WTC11 (cell line): Measurements from ENCODE around the gene AKR1B15. TPM values are rescaled to one million over a fixed set of nuclear protein-coding genes. Genes with fewer than 3 reads are reported as not detected.

Experiments used
- ATAC-seq: fragments of 200-7000 bp; cut with Tn5 transposase; 2 replicates; pipeline ENCODE4 v1.10.0; 2021; ENCODE audit warnings: mild to moderate bottlenecking, moderate library complexity
- CTCF ChIA-PET: fragments of 300-600 bp; sonication (Branson Sonifier 250); formaldehyde crosslinking; loops from one replicate; lab custom pipeline; 2021; ENCODE audit warnings: antibody characterized with exemption; lab: Charles Lee
- POLR2A ChIA-PET: fragments of 350-600 bp; sonication (Branson Sonifier 250); formaldehyde crosslinking; loops from one replicate; lab custom pipeline; 2021; ENCODE audit warnings: antibody characterized with exemption; lab: Charles Lee
- DNase-seq: peaks from one replicate; pipeline ENCODE4 v3.0.0; 2021; ENCODE audit warnings: low spot score
- H3K27ac Mint-ChIP-seq: 2 replicates; pipeline ENCODE4 v1.8.0; 2021; ENCODE audit warnings: mixed read lengths
- H3K27me3 Mint-ChIP-seq: 2 replicates; pipeline ENCODE4 v1.8.0; 2021; ENCODE audit warnings: low read depth, mild to moderate bottlenecking, moderate library complexity, mixed read lengths
- H3K36me3 Mint-ChIP-seq: 2 replicates; pipeline ENCODE4 v1.8.0; 2021; ENCODE audit warnings: mixed read lengths
- H3K4me1 Mint-ChIP-seq: 2 replicates; pipeline ENCODE4 v1.8.0; 2022; ENCODE audit warnings: mixed read lengths
- H3K4me3 Mint-ChIP-seq: 2 replicates; pipeline ENCODE4 v1.8.0; 2021; ENCODE audit warnings: mild to moderate bottlenecking, moderate library complexity, mixed read lengths
- H3K9me3 Mint-ChIP-seq: 2 replicates; pipeline ENCODE4 v1.8.0; 2021; ENCODE audit warnings: mixed read lengths
- CDX4 ChIP-seq: fragments of 250-450 bp; sonication (Bioruptor Pico); IDR thresholded peaks from 2 replicates; pipeline ENCODE4 v1.9.0; 2021; ENCODE audit warnings: moderate library complexity, mild to moderate bottlenecking, inconsistent platforms, borderline replicate concordance
- CREB1 ChIP-seq: sonication (generic); formaldehyde crosslinking; IDR thresholded peaks from 2 replicates; pipeline ENCODE4 v1.8.0; 2023; ENCODE audit warnings: mild to moderate bottlenecking, missing genetic modification reagents
- CTCF ChIP-seq: fragments of 200-600 bp; IDR thresholded peaks from 2 replicates; pipeline ENCODE4 v1.8.0; 2022; ENCODE audit warnings: antibody characterized with exemption
- ERG ChIP-seq: fragments of 250-450 bp; sonication (Bioruptor Pico); IDR thresholded peaks from 2 replicates; pipeline ENCODE4 v1.8.0; 2021; ENCODE audit warnings: mild to moderate bottlenecking
- ESRRA ChIP-seq: sonication (generic); formaldehyde crosslinking; IDR thresholded peaks from 2 replicates; pipeline ENCODE4 v1.8.1; 2022; ENCODE audit warnings: mild to moderate bottlenecking, missing genetic modification reagents, borderline replicate concordance
- FOXP1 ChIP-seq: sonication (generic); formaldehyde crosslinking; IDR thresholded peaks from 2 replicates; pipeline ENCODE4 v1.8.0; 2022; ENCODE audit warnings: missing genetic modification reagents, mild to moderate bottlenecking, moderate library complexity, borderline replicate concordance
- JUN ChIP-seq: sonication (generic); formaldehyde crosslinking; IDR thresholded peaks from 2 replicates; pipeline ENCODE4 v1.8.0; 2023; ENCODE audit warnings: mild to moderate bottlenecking, missing genetic modification reagents
- NFATC4 ChIP-seq: fragments of 250-450 bp; sonication (Bioruptor Pico); IDR thresholded peaks from 2 replicates; pipeline ENCODE4 v1.9.0; 2021; ENCODE audit warnings: mild to moderate bottlenecking
- TP53 ChIP-seq: sonication (generic); formaldehyde crosslinking; IDR thresholded peaks from 2 replicates; pipeline ENCODE4 v1.8.1; 2023; ENCODE audit warnings: mild to moderate bottlenecking, missing genetic modification reagents
- ZNF121 ChIP-seq: sonication (generic); formaldehyde crosslinking; IDR thresholded peaks from 2 replicates; pipeline ENCODE4 v1.8.0; 2023; ENCODE audit warnings: missing genetic modification reagents
- ZNF219 ChIP-seq: sonication (generic); formaldehyde crosslinking; IDR thresholded peaks from 2 replicates; pipeline ENCODE4 v1.8.0; 2023; ENCODE audit warnings: missing genetic modification reagents, mild to moderate bottlenecking, borderline replicate concordance
- ZNF532 ChIP-seq: fragments of 250-450 bp; sonication (Bioruptor Pico); IDR thresholded peaks from 2 replicates; pipeline ENCODE4 v1.9.0; 2021; ENCODE audit warnings: mild to moderate bottlenecking, borderline replicate concordance
- total RNA-seq: library from RNA; stranded (reverse); gene quantifications from 3 replicates; pipeline ENCODE4 v1.2.3, GENCODE V29; 2021
- TF ChIP-seq, protein P1 (sequence below): sonication (generic); formaldehyde crosslinking; IDR thresholded peaks from 2 replicates; pipeline ENCODE4 v1.8.0; 2023; ENCODE audit warnings: mild to moderate bottlenecking, missing genetic modification reagents
- TF ChIP-seq, protein P2 (sequence below): sonication (generic); formaldehyde crosslinking; conservative IDR thresholded peaks from 2 replicates; pipeline ENCODE4 v1.8.1; 2023; ENCODE audit warnings: mild to moderate bottlenecking, low read depth, missing genetic modification reagents, moderate library complexity
- TF ChIP-seq, protein P3 (sequence below): sonication (generic); formaldehyde crosslinking; IDR thresholded peaks from 2 replicates; pipeline ENCODE4 v1.8.1; 2022; ENCODE audit warnings: low read depth, mild to moderate bottlenecking, moderate library complexity, missing genetic modification reagents, borderline replicate concordance

The AKR1B15 gene
- total RNA-seq, 1 experiment from 2014 or later, result not detected

- H3K4me3 Mint-ChIP-seq, result no peak overlapping the region
- POLR2A ChIA-PET, result no interaction called here
- DNase-seq, result no peak
- H3K36me3 Mint-ChIP-seq, result no peaks in the 10 kb centered on the region
- no peaks in the 10 kb centered on the region for H3K9me3 Mint-ChIP-seq
- no peaks in the 10 kb centered on the region; the same call in none of the 2 replicates for H3K27me3 Mint-ChIP-seq
- H3K27ac Mint-ChIP-seq, result no peak overlapping the region
- ATAC-seq, result no peak
- peaks cover 15% of the 10 kb centered on the region for H3K4me1 Mint-ChIP-seq
- CTCF ChIA-PET, result interaction anchor here (0.6 to 4.5 kb wide), 3 partner anchors 32 to 80 kb away, joined by 3 to 41 read pairs (median 4); no protein-coding TSS in a partner anchor
- TF ChIP-seq CREB1 (CRISPR knock-in tag) (no peak), FOXP1 (CRISPR knock-in tag) (no peak), ERG (CRISPR knock-in tag) (no peak), JUN (CRISPR knock-in tag) (no peak), ESRRA (CRISPR knock-in tag) (no peak), CTCF (no peak), TP53 (CRISPR knock-in tag) (no peak), NFATC4 (CRISPR knock-in tag) (no peak), ZNF219 (CRISPR knock-in tag) (no peak), ZNF532 (CRISPR knock-in tag) (no peak), CDX4 (CRISPR knock-in tag) (no peak), ZNF121 (CRISPR knock-in tag) (no peak)
- TF ChIP-seq, protein P1, sequence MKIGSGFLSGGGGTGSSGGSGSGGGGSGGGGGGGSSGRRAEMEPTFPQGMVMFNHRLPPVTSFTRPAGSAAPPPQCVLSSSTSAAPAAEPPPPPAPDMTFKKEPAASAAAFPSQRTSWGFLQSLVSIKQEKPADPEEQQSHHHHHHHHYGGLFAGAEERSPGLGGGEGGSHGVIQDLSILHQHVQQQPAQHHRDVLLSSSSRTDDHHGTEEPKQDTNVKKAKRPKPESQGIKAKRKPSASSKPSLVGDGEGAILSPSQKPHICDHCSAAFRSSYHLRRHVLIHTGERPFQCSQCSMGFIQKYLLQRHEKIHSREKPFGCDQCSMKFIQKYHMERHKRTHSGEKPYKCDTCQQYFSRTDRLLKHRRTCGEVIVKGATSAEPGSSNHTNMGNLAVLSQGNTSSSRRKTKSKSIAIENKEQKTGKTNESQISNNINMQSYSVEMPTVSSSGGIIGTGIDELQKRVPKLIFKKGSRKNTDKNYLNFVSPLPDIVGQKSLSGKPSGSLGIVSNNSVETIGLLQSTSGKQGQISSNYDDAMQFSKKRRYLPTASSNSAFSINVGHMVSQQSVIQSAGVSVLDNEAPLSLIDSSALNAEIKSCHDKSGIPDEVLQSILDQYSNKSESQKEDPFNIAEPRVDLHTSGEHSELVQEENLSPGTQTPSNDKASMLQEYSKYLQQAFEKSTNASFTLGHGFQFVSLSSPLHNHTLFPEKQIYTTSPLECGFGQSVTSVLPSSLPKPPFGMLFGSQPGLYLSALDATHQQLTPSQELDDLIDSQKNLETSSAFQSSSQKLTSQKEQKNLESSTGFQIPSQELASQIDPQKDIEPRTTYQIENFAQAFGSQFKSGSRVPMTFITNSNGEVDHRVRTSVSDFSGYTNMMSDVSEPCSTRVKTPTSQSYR (CRISPR knock-in tag), result no peak
- TF ChIP-seq, protein P2, sequence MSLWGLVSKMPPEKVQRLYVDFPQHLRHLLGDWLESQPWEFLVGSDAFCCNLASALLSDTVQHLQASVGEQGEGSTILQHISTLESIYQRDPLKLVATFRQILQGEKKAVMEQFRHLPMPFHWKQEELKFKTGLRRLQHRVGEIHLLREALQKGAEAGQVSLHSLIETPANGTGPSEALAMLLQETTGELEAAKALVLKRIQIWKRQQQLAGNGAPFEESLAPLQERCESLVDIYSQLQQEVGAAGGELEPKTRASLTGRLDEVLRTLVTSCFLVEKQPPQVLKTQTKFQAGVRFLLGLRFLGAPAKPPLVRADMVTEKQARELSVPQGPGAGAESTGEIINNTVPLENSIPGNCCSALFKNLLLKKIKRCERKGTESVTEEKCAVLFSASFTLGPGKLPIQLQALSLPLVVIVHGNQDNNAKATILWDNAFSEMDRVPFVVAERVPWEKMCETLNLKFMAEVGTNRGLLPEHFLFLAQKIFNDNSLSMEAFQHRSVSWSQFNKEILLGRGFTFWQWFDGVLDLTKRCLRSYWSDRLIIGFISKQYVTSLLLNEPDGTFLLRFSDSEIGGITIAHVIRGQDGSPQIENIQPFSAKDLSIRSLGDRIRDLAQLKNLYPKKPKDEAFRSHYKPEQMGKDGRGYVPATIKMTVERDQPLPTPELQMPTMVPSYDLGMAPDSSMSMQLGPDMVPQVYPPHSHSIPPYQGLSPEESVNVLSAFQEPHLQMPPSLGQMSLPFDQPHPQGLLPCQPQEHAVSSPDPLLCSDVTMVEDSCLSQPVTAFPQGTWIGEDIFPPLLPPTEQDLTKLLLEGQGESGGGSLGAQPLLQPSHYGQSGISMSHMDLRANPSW (CRISPR knock-in tag), result no peak
- TF ChIP-seq, protein P3, sequence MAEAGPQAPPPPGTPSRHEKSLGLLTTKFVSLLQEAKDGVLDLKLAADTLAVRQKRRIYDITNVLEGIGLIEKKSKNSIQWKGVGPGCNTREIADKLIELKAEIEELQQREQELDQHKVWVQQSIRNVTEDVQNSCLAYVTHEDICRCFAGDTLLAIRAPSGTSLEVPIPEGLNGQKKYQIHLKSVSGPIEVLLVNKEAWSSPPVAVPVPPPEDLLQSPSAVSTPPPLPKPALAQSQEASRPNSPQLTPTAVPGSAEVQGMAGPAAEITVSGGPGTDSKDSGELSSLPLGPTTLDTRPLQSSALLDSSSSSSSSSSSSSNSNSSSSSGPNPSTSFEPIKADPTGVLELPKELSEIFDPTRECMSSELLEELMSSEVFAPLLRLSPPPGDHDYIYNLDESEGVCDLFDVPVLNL (CRISPR knock-in tag), result no peak
Measured at GRCh38 chr7:134512271-134512670, 36.6 kb upstream of the AKR1B15 start.
